AG04450 (cell line): ENCODE data around the gene CDH13. TPM values are rescaled to one million over a fixed set of nuclear protein-coding genes. Genes with fewer than 3 reads are reported as not detected.

Source experiments
- CTCF ChIA-PET: fragments of 300-600, 350-600 bp; formaldehyde crosslinking; extraction: SDS; loops from one replicate; lab custom pipeline; 2022; ENCODE audit warnings: antibody characterized with exemption, inconsistent platforms; lab: Charles Lee
- POLR2A ChIA-PET: fragments of 350-600 bp; formaldehyde crosslinking; extraction: SDS; loops from one replicate; lab custom pipeline; 2021; ENCODE audit warnings: antibody characterized with exemption, inconsistent platforms; lab: Yijun Ruan, JAX
- DNase-seq: peaks from one replicate; pipeline ENCODE4 v3.0.0-alpha.2; 2011; ENCODE audit warnings: low read depth, low spot score
- H3K27ac ChIP-seq: one replicate; pipeline ENCODE4 v1.5.1; 2012; ENCODE audit warnings: low read depth, low read length, control low read depth
- H3K27me3 ChIP-seq: one replicate; pipeline ENCODE4 v1.6.0; 2012; ENCODE audit warnings: low read length; ENCODE audit not compliant: control insufficient read depth, insufficient read depth
- H3K4me3 ChIP-seq: 2 replicates; pipeline ENCODE4 v1.5.1; 2011; ENCODE audit warnings: mild to moderate bottlenecking, low read depth, low read length, control low read depth
- H3K9me3 ChIP-seq: 2 replicates; pipeline ENCODE4 v1.5.1; 2012; ENCODE audit warnings: low read length; ENCODE audit not compliant: control insufficient read depth, insufficient read depth
- polyA plus RNA-seq: library from polyadenylated mRNA; depleted of rRNA; stranded (reverse); fragments of >200 nt; gene quantifications from 2 replicates; pipeline ENCODE4 v1.2.3, GENCODE V29; 2011
- TF ChIP-seq, protein P1 (sequence below): IDR thresholded peaks from 2 replicates; pipeline ENCODE4 v1.5.1; 2011; ENCODE audit warnings: low read depth, low read length, control low read depth, inconsistent platforms

CDH13 gene
- polyA plus RNA-seq, 1 experiment = 55.0 TPM

- DNase-seq = no peak
- no peak overlapping the region for H3K4me3 ChIP-seq
- no peaks in the 10 kb centered on the region for H3K27me3 ChIP-seq
- TF ChIP-seq, protein P1, sequence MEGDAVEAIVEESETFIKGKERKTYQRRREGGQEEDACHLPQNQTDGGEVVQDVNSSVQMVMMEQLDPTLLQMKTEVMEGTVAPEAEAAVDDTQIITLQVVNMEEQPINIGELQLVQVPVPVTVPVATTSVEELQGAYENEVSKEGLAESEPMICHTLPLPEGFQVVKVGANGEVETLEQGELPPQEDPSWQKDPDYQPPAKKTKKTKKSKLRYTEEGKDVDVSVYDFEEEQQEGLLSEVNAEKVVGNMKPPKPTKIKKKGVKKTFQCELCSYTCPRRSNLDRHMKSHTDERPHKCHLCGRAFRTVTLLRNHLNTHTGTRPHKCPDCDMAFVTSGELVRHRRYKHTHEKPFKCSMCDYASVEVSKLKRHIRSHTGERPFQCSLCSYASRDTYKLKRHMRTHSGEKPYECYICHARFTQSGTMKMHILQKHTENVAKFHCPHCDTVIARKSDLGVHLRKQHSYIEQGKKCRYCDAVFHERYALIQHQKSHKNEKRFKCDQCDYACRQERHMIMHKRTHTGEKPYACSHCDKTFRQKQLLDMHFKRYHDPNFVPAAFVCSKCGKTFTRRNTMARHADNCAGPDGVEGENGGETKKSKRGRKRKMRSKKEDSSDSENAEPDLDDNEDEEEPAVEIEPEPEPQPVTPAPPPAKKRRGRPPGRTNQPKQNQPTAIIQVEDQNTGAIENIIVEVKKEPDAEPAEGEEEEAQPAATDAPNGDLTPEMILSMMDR = no peak
- no peaks in the 10 kb centered on the region; the same call in 1 of the 2 replicates for H3K9me3 ChIP-seq
- ChIA-PET CTCF (no interaction called here), POLR2A (no interaction called here)
- H3K27ac ChIP-seq = no peak overlapping the region
These were observed 952.3 kb downstream of the CDH13 start for GRCh38 chr16:83579027-83579426.

GRCh38 chr16:83579436-83579835, 952.7 kb downstream of the CDH13 start:
- TF ChIP-seq, protein P1 = no peak
- DNase-seq = no peak
- POLR2A ChIA-PET = no interaction called here
- CTCF ChIA-PET = no interaction called here
- H3K27me3 ChIP-seq = no peaks in the 10 kb centered on the region
- no peak overlapping the region for H3K4me3 ChIP-seq
- no peak overlapping the region for H3K27ac ChIP-seq
- no peaks in the 10 kb centered on the region; the same call in 1 of the 2 replicates for H3K9me3 ChIP-seq

DNA sequence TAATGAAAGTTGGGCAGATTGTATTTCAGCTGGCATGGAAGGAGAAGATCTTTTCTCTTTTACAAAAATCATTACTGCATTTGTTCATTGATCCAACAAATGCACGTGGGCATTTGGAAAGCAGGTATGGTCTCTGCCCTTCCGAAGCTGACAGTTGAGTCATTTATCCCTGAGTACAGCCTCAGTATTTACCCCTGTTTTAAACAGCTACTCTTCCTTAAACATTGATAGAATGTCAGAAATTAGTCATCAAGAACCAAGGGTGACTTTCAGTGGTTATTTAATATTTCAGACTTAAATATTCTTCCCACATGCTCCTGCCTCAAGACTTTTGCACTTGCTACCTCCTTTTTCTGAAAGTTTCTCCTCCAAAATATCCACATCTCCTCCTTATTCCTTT, 954.3 kb downstream of the CDH13 start:
- DNase-seq = no peak
- Histone ChIP-seq H3K27ac (no peak overlapping the region), H3K4me3 (no peak overlapping the region), H3K9me3 (no peaks in the 10 kb centered on the region; the same call in 1 of the 2 replicates), H3K27me3 (no peaks in the 10 kb centered on the region)
- TF ChIP-seq, protein P1 = no peak
- ChIA-PET POLR2A (no interaction called here), CTCF (no interaction called here)

DNA sequence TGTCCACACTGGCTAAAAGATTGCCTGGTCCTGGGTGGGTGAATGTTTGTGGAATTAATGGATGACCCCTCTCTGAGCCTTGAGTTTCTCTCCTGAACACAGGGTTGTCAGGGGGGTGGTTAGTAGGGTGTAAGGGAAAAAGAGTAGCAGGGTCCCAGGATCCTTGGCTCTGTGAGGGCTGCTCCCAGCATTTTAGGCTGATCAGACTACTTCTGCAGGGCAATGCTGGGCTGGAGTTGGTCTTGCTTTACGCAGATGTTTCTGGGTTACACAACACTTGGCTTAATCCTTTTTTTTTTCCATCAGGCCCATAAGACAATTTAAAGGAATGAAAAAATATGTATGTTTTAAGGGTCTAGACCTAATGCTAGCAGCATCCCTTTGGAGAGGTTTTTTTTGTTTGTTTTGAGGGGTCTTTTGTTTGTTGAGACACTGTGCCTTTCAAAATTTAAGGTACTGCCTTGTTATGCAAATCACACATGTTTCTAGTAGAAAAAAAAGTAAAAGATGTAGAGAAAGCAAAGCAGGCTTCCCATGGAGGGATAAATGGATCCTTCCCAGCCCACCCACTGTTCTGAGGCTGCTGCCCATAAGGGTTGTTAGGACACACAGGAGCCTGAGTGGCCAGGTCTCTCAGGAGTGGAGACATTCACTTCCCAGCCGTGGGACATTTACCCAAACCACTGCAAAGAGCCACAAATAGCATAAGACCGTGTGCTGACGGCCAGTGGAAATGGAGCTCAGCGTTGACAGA, 955.4 kb downstream of the CDH13 start:
- DNase-seq = no peak
- POLR2A ChIA-PET = no interaction called here
- CTCF ChIA-PET = no interaction called here

DNA sequence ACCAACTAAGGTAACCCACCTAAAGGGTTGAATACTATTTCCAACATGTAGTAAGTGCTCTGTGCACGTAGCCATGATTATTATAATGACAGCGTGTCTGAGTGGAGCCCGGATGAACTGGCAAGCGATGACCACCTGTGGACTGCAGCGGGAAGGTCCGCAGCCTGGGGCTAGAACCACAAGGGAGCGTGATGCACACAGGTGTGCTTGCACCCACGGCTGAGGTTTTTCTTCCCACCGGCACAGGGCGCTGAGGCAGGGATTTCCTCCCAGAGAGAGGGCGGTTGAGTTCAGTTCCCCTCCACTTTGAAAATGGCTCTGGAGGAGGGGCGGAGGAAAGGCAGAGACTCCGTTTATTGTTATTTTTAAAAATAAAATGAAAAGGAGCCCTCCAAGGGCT, 959.3 kb downstream of the CDH13 start:
- Histone ChIP-seq H3K4me3 (no peak overlapping the region), H3K27ac (no peak overlapping the region), H3K27me3 (no peaks in the 10 kb centered on the region), H3K9me3 (peaks cover 3% of the 10 kb centered on the region; the same call in 1 of the 2 replicates)
- POLR2A ChIA-PET = no interaction called here
- no peak for DNase-seq
- TF ChIP-seq, protein P1 = no peak
- CTCF ChIA-PET = no interaction called here

More for the DNA sequence above, 955.4 kb downstream of the CDH13 start:
- H3K27ac ChIP-seq = no peak overlapping the region
- H3K4me3 ChIP-seq = no peak overlapping the region
- no peaks in the 10 kb centered on the region for H3K27me3 ChIP-seq
- TF ChIP-seq, protein P1 = no peak
- no peaks in the 10 kb centered on the region; the same call in 1 of the 2 replicates for H3K9me3 ChIP-seq
